Glomerular visceral epithelial cell (primary cell): ENCODE data around the gene SDS.

Source experiments
- DNase-seq: peaks from one replicate; pipeline ENCODE4 v3.0.0-alpha.2; 2016; ENCODE audit errors: extremely low spot score

Gene SDS

GRCh38 chr12:113425960-113426453 lies 22.3 kb upstream of the SDS start:
- DNase-seq = no peak

- DNase-seq = peak; percentile 58
Measured at GRCh38 chr12:113424915-113425823, 21.5 kb upstream of the SDS start.

DNA sequence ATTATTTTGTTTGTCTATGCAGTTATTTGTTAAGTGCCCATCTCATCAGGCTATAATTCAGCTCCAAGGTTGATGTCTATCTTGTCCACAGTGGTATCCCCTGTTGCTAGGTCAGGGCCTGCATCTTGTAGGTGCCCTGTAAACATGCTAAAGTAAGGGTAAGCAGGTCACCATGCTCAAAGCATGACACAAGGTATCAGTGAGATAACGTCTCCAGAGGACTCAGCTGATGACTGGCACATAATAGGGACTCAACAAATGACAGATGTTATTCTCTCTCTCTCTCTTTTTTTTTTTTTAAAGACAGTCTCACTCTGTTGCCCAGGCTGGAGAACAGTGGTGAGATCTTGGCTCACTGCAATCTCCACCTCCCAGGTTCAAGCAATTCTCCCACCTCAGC lies 20.8 kb upstream of the SDS start:
- no peak for DNase-seq

DNA sequence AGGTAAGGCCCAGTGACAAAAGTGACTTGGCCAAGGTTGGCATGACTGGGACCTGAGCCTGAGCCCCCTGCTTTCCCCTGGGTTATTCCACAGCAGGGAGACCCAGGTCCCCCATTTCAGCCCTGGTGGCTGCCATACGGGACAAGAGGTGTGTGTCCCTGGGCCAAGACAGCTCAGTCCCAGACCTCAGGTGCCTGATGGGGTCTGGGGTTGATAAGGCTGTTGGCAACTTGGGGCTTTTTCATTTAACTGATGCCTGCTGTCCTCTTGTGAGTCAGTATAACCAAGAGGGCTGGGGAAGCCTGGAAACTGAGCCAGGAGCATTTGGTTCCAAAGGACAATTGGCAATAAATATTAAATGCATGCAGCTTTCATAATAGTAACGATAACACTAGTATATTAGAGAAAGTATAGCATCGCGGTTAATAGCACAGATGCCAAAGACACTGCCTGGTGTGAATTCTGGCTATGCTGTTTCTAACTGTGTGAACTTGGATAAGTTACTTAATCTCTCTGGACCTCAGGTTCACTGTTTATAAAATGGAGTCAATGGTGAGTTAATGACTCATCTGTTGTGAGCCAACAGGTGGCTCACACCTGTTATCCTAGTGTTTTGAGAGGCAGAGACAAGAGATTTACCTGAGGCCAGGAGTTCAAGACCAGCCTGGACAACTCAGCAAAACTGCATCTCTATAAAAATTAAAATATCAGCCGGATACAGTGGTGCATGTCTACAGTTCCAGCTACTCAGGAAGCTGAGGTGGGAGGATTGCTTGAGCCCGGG lies 19.4 kb upstream of the SDS start:
- DNase-seq = no peak

- peak; percentile 89 for DNase-seq
Measured at GRCh38 chr12:113422030-113422885, 18.6 kb upstream of the SDS start, which contains the start of gene SDSL. SDSL (plus strand) TSS chr12:113422380; CDS start chr12:113427983, 5,603 bp downstream.

DNA sequence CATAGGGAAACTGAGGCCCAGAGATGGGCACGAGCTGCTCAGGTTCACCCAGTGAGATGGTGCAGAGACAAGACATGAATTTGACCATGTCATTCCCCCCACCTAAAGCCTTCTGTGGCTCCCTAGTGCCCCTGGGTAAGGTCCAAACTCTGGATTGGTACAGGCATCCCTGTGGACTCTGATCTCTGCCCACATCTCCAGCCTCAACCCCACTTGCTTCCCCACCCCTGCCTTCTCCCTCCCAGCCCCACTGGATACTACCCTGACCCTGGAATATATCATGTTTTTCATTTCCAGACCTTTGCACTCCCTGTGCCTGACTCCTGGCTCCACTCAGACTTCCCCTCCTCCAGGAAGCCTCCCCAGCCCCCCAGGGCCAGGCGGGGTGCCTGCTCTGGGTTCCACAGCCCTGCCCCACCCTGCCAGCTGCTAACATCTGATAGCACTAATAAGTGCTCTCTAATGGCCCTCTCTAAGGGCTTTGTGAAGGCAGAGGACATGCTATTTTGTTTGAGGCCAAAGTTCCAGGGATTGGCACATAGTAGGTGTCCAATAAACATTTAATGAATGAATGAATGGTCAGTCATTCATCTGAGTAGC lies 17.4 kb upstream of the SDS start:
- DNase-seq = no peak

- peak; percentile 35 for DNase-seq
Measured at GRCh38 chr12:113418213-113418879, 14.7 kb upstream of the SDS start.

DNA sequence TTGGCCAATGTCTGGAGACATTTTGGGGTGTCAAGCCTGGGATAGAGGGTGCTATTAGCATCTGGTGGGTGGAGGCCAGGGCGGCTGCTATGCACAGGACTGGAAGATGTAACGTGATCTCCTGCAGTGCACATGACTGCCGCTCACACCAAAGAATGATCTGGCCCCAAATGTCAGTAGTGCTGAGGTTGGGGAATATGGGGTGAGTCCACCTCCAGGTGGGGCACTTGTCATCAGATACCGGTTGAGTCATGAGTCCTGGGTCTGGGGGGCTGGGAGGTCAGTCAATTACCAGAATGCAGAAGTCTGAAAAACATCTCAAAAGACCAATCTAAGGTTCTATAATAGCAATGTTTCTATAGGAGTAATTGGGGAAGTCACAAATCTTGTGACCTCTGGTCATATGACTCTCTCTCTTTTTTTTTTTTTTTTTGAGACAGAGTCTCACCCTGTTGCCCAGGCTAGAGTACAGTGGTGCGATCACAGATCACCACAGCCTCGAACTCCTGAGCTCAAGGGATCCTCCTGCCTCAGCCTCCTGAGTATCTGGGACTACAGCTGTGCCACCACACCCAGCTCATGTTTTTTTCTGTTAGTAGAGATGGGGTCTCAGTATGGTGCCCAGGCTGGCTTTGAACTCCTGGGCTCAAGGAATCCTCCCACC lies 12.5 kb upstream of the SDS start:
- DNase-seq = no peak

DNA sequence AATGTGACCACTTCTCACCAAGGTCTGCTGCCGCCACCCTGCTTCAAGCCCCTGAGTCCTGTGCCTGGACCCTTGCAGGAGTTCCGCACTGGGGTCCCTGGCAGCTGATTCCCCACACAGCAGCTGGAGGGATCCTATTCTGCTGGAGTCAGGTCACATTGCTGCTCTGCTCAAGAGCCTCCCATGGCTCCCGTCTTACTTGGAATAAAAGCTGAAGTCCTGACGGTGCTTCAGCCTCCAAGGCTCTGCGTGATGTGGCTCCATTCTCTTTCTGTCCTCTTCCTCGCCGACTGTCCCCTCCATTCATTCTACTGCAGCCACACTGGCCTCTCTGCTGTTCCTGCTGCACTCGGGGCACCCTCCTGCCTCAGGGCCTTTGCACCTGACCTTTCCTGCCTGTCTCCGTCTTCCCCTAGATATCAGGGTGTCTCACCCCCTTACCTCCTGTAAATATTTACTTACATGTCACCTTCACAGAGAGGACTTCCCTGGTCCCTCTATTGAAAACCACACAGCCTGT lies 10.9 kb upstream of the SDS start:
- no peak for DNase-seq

GRCh38 chr12:113413488-113413939 lies 9.8 kb upstream of the SDS start:
- no peak for DNase-seq

DNA sequence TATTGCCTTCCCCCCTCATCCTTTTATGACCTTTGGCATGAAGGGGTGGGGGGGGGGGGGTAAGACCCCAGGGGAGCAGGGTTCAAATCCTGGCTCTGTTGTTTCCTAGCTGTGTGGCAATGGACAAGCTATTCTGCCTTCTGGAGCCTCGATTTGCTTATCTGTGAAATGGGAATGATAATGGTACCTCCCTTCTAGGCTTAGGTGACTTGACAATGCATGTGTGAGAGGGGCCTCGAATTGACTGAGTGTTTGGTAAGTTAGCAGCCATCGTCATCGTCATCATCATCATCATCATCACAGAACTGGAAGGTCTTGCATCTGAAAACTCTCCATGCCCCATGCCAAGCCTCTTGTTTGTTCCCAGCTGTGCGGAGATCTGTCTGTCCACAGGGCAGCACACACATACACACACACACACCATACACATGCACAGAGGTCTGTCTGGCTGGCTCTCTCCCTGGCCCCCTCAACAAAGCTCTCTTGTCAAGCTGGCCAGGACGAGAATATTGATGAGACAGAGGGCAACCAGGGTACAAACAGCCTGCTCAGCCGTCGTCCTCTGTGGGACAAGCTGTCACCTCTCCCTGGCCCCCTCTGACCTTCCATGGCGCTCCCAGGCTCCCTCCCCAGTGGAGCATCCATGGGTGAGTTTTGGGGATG lies 5.9 kb upstream of the SDS start:
- no peak for DNase-seq

DNA sequence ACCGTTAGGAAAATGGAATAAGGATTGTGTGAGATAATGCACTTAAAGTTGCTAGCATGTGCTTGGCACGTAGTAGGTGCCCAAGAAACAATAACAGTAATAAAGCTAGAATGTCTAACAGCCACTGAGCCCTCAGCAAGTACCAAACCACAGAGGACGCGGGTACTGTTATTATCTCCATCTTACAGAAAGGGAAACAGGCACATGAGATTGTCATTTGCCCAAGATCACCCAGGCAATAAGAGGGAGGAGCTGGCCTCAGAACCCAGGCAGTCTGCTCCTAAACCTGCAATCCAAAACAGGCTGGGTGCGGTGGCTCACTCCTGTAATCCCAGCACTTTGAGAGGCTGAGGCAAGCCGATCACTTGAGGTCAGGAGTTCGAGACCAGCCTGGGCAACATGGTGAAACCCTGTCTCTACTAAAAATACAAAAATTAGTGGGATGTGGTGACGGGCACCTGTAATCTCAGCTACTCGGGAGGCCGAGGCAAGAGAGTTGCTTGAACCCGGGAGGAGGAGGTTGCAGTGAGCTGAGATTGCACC lies 5.1 kb upstream of the SDS start:
- DNase-seq = no peak

- no peak for DNase-seq
Measured at GRCh38 chr12:113407931-113408600, 4.4 kb upstream of the SDS start.

GRCh38 chr12:113405694-113406093 lies 2.0 kb upstream of the SDS start:
- DNase-seq = no peak

DNA sequence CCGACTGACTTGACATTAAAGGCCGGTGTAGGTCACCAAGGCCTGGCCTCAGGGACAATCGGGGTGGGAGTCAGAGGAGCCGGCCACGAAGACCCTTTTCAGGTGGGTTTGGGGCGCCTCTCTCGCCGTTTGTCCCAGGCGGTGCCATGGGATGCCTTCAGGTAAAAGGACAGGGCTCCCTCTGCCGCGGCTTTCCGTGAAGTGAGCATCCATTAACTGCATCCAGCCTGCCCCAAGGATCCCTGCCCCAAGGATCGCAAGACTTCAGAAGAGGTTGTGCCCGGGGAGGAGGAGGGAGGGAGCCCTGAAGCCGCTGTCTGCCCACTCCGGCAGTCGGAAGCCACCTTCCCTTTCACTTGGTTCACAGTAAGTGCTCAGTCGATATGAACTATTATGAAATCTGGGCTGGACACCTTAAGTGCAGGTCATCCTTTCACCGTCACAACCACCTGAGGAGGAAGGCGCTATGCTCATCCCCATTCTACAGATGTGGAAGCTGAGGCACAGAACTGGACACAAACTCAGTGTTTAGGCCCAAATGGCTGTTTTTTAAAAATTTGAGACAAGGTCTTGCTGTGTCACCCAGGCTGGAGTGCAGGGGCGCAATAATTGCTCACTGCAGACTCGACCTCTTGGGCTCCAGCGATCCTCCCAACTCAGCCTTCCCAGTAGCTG lies 964 bp downstream of the SDS start:
- no peak for DNase-seq

DNA sequence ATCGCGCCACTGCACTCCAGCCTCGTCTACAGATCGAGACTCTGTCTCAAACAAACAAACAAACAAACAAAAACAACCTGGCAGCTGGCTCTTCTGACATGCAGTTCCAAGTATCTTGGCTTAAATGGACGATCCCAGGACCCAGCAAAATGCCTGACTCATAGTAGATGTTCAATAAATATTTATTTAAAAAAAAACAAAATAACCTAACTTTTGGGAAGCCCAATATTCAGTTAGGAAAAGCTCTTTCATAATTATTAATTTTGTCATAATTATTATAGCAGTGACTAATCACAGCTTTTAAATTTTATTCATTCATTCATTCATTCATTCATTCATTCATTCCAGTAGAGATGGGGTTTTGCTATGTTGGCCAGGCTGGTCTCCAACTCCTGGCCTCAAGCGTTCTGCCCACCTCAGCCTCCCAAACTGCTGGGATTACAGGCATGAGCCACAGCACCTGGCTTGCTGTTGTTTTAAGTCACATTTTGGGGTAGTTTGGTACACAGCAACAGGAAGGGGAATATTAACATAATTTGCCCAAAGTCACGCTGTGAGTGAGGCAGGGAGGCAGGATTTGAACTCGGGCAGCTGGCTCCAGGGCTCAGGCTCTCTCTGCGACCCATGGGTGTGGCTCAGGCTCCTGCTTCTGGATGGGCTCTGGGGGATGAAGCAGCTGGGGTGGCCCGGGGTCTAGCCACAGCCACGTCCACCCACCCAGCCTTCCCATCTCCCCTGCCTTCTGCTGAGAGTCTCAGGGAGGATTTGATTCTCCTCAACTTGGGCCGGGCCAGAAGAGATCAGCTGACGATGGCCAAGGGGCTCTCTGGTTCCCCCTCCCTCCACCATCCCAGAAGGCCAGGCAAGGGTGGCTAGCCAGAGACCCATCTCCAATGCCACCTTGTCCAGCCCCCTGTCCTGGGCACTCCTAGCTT lies 2.4 kb downstream of the SDS start:
- no peak for DNase-seq

DNA sequence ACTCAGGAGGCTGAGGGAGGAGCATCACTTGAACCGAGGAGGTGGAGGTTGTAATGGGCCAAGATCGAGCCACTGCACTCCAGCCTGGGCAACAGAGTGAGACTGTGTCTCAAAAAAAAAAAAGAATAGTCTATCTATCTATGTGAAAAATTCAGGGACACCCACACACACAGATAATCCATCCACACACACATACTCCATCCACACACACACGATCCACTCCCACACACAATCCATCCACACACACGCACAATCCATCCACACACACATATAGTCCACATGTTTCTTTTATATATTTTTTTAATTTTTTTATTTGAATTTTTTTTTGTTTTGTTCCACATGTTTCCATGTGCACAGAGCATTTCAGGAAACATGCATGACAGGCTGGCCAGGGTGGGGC lies 3.3 kb downstream of the SDS start:
- DNase-seq = no peak
